Activated gamma-delta T cell treated with anti-CD3 and anti-CD28 coated beads, Interleukin-2, amount 50 U/mL, for 16 hours (primary cell): Measurements from ENCODE around the gene DCAF5.
"Not testable (repeated sequence)": the region's sequence is repeated elsewhere in the genome, so short reads cannot be mapped to it uniquely, and the experiment has no call there.

Experiments
- DNase-seq: peaks from one replicate; pipeline ENCODE4 v3.0.0-alpha.2; 2020; ENCODE audit warnings: low read depth

The DCAF5 gene

GRCh38 chr14:69094481-69094880 lies 58.4 kb downstream of the DCAF5 start:
- no peak for DNase-seq

GRCh38 chr14:69093631-69094421 lies 59.1 kb downstream of the DCAF5 start:
- no peak for DNase-seq

GRCh38 chr14:69092840-69093422 lies 60.0 kb downstream of the DCAF5 start:
- DNase-seq, result no peak

- DNase-seq, result no peak
Measured at GRCh38 chr14:69091695-69092094, 61.2 kb downstream of the DCAF5 start.

- DNase-seq, result no peak
Measured at GRCh38 chr14:69091006-69091405, 61.9 kb downstream of the DCAF5 start.

- no peak for DNase-seq
Measured at GRCh38 chr14:69090187-69090789, 62.6 kb downstream of the DCAF5 start.

GRCh38 chr14:69089046-69089445 lies 63.9 kb downstream of the DCAF5 start:
- DNase-seq, result no peak

GRCh38 chr14:69088586-69088985 lies 64.3 kb downstream of the DCAF5 start:
- DNase-seq, result no peak

- no peak for DNase-seq
Measured at GRCh38 chr14:69087061-69087461, 65.9 kb downstream of the DCAF5 start.

- no peak for DNase-seq
Measured at GRCh38 chr14:69086537-69086936, 66.4 kb downstream of the DCAF5 start.

- no peak for DNase-seq
Measured at GRCh38 chr14:69084023-69084422, 68.9 kb downstream of the DCAF5 start.

- no peak for DNase-seq
Measured at GRCh38 chr14:69083181-69083580, 69.7 kb downstream of the DCAF5 start.

- no peak for DNase-seq
Measured at GRCh38 chr14:69081271-69081670, 71.6 kb downstream of the DCAF5 start.

GRCh38 chr14:69079747-69080146 lies 73.2 kb downstream of the DCAF5 start:
- DNase-seq, result no peak

GRCh38 chr14:69079188-69079742 lies 73.7 kb downstream of the DCAF5 start:
- DNase-seq, result no peak

- no peak for DNase-seq
Measured at GRCh38 chr14:69077841-69078240, 75.1 kb downstream of the DCAF5 start.

- not testable (repeated sequence) for DNase-seq
Measured at GRCh38 chr14:69077185-69077584, 75.7 kb downstream of the DCAF5 start.

- no peak for DNase-seq
Measured at GRCh38 chr14:69076341-69076740, 76.6 kb downstream of the DCAF5 start.

GRCh38 chr14:69073915-69074314 lies 79.0 kb downstream of the DCAF5 start:
- no peak for DNase-seq

GRCh38 chr14:69073429-69073828 lies 79.5 kb downstream of the DCAF5 start:
- DNase-seq, result no peak

- no peak for DNase-seq
Measured at GRCh38 chr14:69072584-69072983, 80.3 kb downstream of the DCAF5 start.

- DNase-seq, result no peak
Measured at GRCh38 chr14:69068744-69069421, 84.0 kb downstream of the DCAF5 start.
